ENCODE measurements around the gene ZC3H18.

DNA sequence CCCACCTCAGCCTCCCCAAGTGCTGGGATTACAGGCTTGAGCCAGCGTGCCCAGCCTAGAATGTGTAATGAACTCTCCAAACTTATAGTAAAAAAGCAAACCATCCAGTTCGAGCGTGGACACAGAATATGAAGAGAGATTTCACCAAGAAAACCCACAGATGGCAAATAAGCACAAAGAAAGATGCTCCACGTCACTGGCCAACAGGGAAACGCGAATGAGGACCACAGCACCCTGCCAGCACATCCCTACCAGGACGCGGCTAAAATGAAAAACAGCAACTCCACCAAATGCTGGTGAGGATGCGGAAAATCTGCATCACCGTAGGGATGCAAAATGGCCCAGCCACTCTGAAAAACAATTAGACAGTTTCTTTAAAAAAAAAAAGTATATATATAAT, 91.3 kb downstream of the ZC3H18 start:
- no peak for TF ChIP-seq POU6F1 (CRISPR knock-in tag; IDR thresholded peaks at IDR 0.05; ENCODE audit: borderline replicate concordance, low read depth)
- no peak for TF ChIP-seq GLIS3 (CRISPR knock-in tag; IDR thresholded peaks at IDR 0.05)
- TF ChIP-seq ARNTL (CRISPR knock-in tag; IDR thresholded peaks at IDR 0.05; ENCODE audit: borderline replicate concordance, low read depth), result no peak
- TF ChIP-seq, protein P1, sequence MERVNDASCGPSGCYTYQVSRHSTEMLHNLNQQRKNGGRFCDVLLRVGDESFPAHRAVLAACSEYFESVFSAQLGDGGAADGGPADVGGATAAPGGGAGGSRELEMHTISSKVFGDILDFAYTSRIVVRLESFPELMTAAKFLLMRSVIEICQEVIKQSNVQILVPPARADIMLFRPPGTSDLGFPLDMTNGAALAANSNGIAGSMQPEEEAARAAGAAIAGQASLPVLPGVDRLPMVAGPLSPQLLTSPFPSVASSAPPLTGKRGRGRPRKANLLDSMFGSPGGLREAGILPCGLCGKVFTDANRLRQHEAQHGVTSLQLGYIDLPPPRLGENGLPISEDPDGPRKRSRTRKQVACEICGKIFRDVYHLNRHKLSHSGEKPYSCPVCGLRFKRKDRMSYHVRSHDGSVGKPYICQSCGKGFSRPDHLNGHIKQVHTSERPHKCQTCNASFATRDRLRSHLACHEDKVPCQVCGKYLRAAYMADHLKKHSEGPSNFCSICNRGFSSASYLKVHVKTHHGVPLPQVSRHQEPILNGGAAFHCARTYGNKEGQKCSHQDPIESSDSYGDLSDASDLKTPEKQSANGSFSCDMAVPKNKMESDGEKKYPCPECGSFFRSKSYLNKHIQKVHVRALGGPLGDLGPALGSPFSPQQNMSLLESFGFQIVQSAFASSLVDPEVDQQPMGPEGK (CRISPR knock-in tag; IDR thresholded peaks at IDR 0.05; ENCODE audit: borderline replicate concordance), result no peak
- no peak for TF ChIP-seq TOX (CRISPR knock-in tag; IDR thresholded peaks at IDR 0.05; ENCODE audit: borderline replicate concordance)
- TF ChIP-seq ZNF565 (CRISPR knock-in tag; conservative IDR thresholded peaks at IDR 0.05; ENCODE audit: low read depth), result no peak
- no peak for TF ChIP-seq CSDC2 (CRISPR knock-in tag; IDR thresholded peaks at IDR 0.05)
- TF ChIP-seq CSRNP3 (CRISPR knock-in tag; IDR thresholded peaks at IDR 0.05), result no peak
- no peak for TF ChIP-seq RARB (CRISPR knock-in tag; IDR thresholded peaks at IDR 0.05)

Data from SK-N-SH treated with all-trans-retinoic acid at 6 μM for 48 hours (cell line).